Ascending aorta (tissue), 2 donors: ENCODE data around the gene DNAJB8. TPM values are rescaled to one million over a fixed set of nuclear protein-coding genes. Genes with fewer than 3 reads are reported as not detected.

ENCODE experiments used
- DNase-seq, 2 donors: peaks; one replicate each; pipeline ENCODE4 v3.0.0-alpha.2; 2019; ENCODE audit warnings: low spot score in 2 of 2
- H3K27ac ChIP-seq, 2 donors: fragments of 200-600 bp; sonication (generic); one replicate each; pipeline ENCODE4 v1.5.1; 2016 to 2017; ENCODE audit warnings: mild to moderate bottlenecking in 1 of 2
- H3K27me3 ChIP-seq: fragments of 200-600 bp; sonication (generic); one replicate; pipeline ENCODE4 v1.5.1; 2017
- H3K36me3 ChIP-seq, 2 donors: fragments of 200-600 bp; sonication (generic); one replicate each; pipeline ENCODE4 v1.5.1; 2016
- H3K4me1 ChIP-seq, 2 donors: fragments of 200-600 bp; sonication (generic); one replicate each; pipeline ENCODE4 v1.5.1; 2016 to 2017; ENCODE audit warnings: mild to moderate bottlenecking in 1 of 2
- H3K4me3 ChIP-seq, 2 donors: fragments of 200-600 bp; sonication (generic); one replicate each; pipeline ENCODE4 v1.5.1; 2016 to 2017; ENCODE audit warnings: mild to moderate bottlenecking in 1 of 2
- H3K9me3 ChIP-seq, 2 donors: fragments of 200-600 bp; sonication (generic); one replicate each; pipeline ENCODE4 v1.5.1; 2016
- intact Hi-C: fragments of 100-400 bp; cut with DNase I; formaldehyde crosslinking; loops from one replicate; pipeline ENCODE4 v1.15.1; 2023
- total RNA-seq: library from RNA; depleted of rRNA; stranded (reverse); fragments of >200 nt; gene quantifications from one replicate; pipeline ENCODE4 v1.1.0, GENCODE V29; 2016
- TF ChIP-seq, protein P1 (sequence below), 3 experiments: fragments of 200-600 bp in 2 of 3; fragments of 450-650 bp in 1 of 3; sonication (generic) in 2 of 3; IDR thresholded peaks; one replicate each; pipeline ENCODE4 v1.5.1; 2016 to 2019; ENCODE audit warnings: antibody characterized with exemption in 3 of 3, mild to moderate bottlenecking in 1 of 3, moderate library complexity in 1 of 3

Gene DNAJB8
- total RNA-seq, 1 donor from 2014 or later, result not detected

- H3K4me3 ChIP-seq, result peak overlapping the region in 1 of 2 donors; percentile 71
- H3K27ac ChIP-seq, result no peak overlapping the region
- TF ChIP-seq, protein P1, sequence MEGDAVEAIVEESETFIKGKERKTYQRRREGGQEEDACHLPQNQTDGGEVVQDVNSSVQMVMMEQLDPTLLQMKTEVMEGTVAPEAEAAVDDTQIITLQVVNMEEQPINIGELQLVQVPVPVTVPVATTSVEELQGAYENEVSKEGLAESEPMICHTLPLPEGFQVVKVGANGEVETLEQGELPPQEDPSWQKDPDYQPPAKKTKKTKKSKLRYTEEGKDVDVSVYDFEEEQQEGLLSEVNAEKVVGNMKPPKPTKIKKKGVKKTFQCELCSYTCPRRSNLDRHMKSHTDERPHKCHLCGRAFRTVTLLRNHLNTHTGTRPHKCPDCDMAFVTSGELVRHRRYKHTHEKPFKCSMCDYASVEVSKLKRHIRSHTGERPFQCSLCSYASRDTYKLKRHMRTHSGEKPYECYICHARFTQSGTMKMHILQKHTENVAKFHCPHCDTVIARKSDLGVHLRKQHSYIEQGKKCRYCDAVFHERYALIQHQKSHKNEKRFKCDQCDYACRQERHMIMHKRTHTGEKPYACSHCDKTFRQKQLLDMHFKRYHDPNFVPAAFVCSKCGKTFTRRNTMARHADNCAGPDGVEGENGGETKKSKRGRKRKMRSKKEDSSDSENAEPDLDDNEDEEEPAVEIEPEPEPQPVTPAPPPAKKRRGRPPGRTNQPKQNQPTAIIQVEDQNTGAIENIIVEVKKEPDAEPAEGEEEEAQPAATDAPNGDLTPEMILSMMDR (IDR thresholded peaks at IDR 0.05), result no peak
- H3K36me3 ChIP-seq, result no peaks in the 10 kb centered on the region
- H3K27me3 ChIP-seq, result peaks cover 58% of the 10 kb centered on the region
- intact Hi-C loops, result loop anchor here (10.0 kb wide), 1 partner anchor 416 kb away; no protein-coding TSS in a partner anchor
- H3K4me1 ChIP-seq, result peaks cover 23 to 45% of the 10 kb centered on the region in 2 donors
- peak in 1 of 2 donors; percentile 52 for DNase-seq
- no peaks in the 10 kb centered on the region for H3K9me3 ChIP-seq
Observed at GRCh38 chr3:128490915-128491690, 24.4 kb upstream of the DNAJB8 start.

DNA sequence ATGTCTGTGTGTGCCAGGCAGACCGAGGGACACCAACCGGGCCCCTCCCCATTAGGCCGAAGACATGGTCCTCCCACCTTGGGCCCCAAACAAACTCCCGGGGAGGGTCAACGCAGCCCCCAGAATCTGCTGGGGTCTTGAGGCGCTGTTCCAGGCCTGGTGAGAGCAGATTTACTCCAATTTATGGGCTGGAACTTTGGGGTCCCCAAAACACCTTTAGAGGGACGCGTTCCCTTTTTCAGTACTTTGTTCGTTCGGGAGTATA is 23.9 kb upstream of the DNAJB8 start:
- TF ChIP-seq, protein P1 (IDR thresholded peaks at IDR 0.05), result no peak
- H3K9me3 ChIP-seq, result no peaks in the 10 kb centered on the region
- H3K36me3 ChIP-seq, result no peaks in the 10 kb centered on the region
- peak in 1 of 2 donors; percentile 53 for DNase-seq
- intact Hi-C loops, result loop anchor here (10.0 kb wide), 1 partner anchor 416 kb away; no protein-coding TSS in a partner anchor
- peaks cover 23 to 45% of the 10 kb centered on the region in 2 donors for H3K4me1 ChIP-seq
- H3K27ac ChIP-seq, result no peak overlapping the region
- peaks cover 63% of the 10 kb centered on the region for H3K27me3 ChIP-seq
- H3K4me3 ChIP-seq, result peak overlapping the region; percentile 47 to 71

GRCh38 chr3:128489927-128490649 is 23.4 kb upstream of the DNAJB8 start:
- peak overlapping the region; percentile 22 to 31 for H3K27ac ChIP-seq
- H3K27me3 ChIP-seq, result peaks cover 64% of the 10 kb centered on the region
- H3K9me3 ChIP-seq, result no peaks in the 10 kb centered on the region
- TF ChIP-seq, protein P1 (IDR thresholded peaks at IDR 0.05), result no peak
- peaks cover 23 to 45% of the 10 kb centered on the region in 2 donors for H3K4me1 ChIP-seq
- DNase-seq, result peak in 1 of 2 donors; percentile 62
- H3K4me3 ChIP-seq, result peak overlapping the region; percentile 47 to 71
- no peaks in the 10 kb centered on the region for H3K36me3 ChIP-seq
- intact Hi-C loops, result loop anchor here (5.0 to 10.0 kb wide), 2 partner anchors 117 to 415 kb away; no protein-coding TSS in a partner anchor

GRCh38 chr3:128489674-128489926 is 22.9 kb upstream of the DNAJB8 start:
- H3K27me3 ChIP-seq, result peaks cover 67% of the 10 kb centered on the region
- intact Hi-C loops, result loop anchor here (5.0 kb wide), 1 partner anchor 118 kb away; no protein-coding TSS in a partner anchor
- H3K36me3 ChIP-seq, result no peaks in the 10 kb centered on the region
- peaks cover 23 to 45% of the 10 kb centered on the region in 2 donors for H3K4me1 ChIP-seq
- H3K4me3 ChIP-seq, result peak overlapping the region; percentile 47 to 71
- no peaks in the 10 kb centered on the region for H3K9me3 ChIP-seq
- TF ChIP-seq, protein P1 (IDR thresholded peaks at IDR 0.05), result no peak
- H3K27ac ChIP-seq, result peak overlapping the region; percentile 22 to 31
- no peak for DNase-seq

DNA sequence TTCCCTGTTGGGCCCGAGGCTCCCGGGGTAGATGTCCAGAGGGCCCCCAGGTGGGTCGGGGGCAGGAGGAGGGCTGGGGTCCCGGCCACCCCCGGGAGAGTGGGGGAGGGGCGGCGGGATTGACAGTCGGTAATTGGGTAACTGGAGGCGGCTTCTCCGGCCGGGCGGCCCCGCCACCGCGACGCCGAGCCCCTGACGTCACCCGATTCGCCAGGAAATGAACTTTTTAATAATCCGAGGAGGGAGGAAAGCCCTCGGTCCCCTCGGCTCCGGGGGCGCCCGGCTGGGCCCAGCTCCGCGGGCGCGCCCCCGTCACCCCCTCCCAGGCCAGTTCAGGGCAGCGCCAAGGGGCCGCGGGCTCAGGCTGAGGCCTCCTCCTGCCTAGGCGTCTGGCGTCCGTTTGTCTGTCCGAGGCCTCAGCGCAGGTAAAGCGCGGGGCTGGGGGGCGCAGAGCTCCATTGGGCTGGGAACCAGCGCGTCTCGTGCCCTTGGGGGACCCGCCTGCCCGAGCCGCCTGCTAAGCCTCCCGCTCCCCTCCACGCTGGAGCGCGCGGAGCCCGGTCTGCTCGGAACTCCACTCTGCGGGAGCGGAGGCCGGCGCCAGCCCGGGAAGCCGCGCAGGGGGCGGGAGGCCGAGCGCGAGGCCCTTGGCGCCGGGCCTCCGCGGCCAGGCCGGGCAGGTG is 22.4 kb upstream of the DNAJB8 start:
- peak overlapping the region; percentile 22 to 31 for H3K27ac ChIP-seq
- no peaks in the 10 kb centered on the region for H3K36me3 ChIP-seq
- H3K4me1 ChIP-seq, result peaks cover 23 to 45% of the 10 kb centered on the region in 2 donors
- DNase-seq, result no peak
- TF ChIP-seq, protein P1 (IDR thresholded peaks at IDR 0.05), result no peak
- peaks cover 71% of the 10 kb centered on the region for H3K27me3 ChIP-seq
- no peaks in the 10 kb centered on the region for H3K9me3 ChIP-seq
- H3K4me3 ChIP-seq, result peak overlapping the region; percentile 47 to 71
- intact Hi-C loops, result loop anchor here (5.0 kb wide), 1 partner anchor 118 kb away; no protein-coding TSS in a partner anchor
